GM12874 (cell line): ENCODE data around the gene TRIM8.

Experiments used
- CTCF ChIP-seq: IDR thresholded peaks from 2 replicates; pipeline ENCODE4 v1.5.1; 2011; ENCODE audit warnings: low read depth, mild to moderate bottlenecking, control low read depth, low read length, moderate library complexity; ENCODE audit not compliant: insufficient read depth

TRIM8 gene

GRCh38 chr10:102676534-102677315 is 32.4 kb downstream of the TRIM8 start:
- no peak for TF ChIP-seq CTCF

DNA sequence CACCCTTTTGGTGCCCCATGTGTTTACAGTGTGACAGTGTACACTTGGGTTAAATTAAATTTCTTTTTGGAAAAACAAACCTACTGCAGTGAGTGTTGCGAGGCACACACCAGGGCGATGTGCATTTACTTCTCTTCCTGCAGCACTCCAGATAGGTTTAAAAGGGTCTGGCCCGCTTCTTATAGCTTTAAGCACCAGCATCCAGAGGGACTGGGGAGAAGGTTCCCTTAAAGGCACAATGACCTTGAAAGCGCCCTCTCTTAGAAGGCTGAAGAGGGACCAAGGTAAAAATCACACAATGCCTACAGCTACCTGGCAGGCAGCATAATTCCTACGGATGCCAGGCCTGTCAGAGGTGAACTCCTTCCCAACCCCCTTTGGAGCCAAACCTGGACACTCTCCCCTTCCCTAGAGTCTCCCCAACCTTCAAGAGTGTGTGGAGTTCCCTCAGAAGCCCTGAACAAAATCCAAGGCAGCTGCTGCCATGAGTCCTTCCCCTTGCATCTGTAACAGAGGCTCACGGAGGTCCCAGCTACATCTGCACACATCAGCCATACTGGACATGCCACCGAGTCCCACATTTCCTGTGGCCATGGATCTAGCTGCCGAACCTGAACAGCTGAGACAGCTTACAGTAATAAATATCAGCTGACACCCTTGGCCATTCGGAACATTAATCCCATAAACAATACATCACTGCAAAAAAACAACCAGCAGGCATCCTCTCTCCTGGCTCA is 33.2 kb downstream of the TRIM8 start:
- TF ChIP-seq CTCF, result no peak

DNA sequence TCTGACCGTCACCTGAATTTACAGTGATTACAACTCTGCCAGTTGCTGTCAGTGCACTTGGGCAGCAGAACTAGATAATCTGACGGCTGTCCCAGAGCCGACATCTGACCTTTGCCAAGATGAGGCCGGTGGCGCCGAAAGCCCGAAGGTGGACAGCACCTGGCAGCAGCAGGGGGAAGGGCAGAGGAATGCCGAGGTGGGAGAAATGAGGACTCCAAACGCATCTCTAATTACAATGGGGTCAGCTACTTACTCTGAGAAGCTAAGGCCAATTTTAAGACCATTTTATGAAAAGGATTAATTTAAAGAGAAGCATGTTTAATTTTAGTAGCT is 33.8 kb downstream of the TRIM8 start:
- no peak for TF ChIP-seq CTCF

DNA sequence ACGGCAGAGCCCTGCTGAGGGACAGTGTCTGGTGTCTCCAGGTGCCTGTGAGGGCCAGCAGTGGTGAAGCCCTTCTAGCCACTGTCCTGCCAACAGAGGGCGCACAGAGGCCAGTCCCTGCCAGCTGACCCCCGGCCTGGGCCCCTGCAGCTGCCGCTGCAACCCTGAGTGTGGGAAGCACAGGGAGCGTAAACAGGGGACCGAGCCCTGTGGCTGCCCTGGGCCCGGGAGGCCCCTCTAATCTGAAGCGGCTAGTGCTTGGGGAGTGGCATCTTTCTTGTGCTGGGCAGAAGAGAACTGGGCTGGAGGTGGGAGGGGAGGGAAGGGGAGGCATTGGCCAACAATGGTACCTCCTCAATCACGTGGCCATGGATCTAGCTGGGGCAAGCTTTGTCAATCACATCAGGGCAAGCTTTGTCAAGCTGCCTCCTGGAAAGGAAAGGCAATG is 34.6 kb downstream of the TRIM8 start:
- peak; percentile 81 for TF ChIP-seq CTCF

DNA sequence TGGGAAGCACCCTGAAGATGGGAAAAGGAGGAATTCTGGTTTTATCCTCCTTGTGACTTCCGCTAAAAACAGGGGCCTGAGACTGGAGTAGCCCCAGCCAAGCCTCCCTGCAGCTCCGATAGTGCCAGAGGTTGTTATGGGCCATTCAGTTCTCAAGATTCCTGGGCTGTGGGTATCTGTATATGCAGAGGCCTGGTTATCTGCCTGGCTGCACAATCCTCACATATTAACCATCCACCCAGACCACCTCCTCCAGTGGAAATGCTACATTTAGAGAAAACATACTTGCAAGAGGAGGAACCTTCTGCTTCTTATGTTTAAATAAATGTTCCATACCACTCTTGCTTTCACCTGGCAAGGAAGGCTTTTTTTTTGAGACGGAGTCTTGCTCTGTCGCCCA is 35.3 kb downstream of the TRIM8 start:
- TF ChIP-seq CTCF, result no peak

DNA sequence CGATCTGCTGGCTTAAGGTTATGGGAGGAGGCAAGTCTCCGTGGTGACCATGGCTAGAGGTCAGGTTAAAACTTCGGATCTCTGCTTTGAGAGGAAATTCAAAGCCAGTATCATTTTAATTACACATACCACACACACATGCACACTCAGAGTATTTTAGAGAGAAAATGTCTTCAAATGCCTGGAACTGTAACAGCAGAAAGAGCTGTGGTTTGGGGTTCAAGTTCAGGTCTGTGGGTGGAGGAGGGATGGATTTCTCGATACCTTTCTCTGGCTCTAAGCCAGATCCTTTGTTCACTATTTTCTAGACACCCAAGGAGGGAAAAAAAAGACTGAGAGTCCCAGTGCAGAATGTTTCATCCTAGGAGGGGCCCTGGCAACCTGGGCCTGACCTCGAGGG is 37.4 kb downstream of the TRIM8 start:
- no peak for TF ChIP-seq CTCF

- TF ChIP-seq CTCF, result no peak
Observed at GRCh38 chr10:102682416-102682815, 38.1 kb downstream of the TRIM8 start.
